Stimulated activated CD8-positive, alpha-beta memory T cell treated with anti-CD3 and anti-CD28 coated beads, Interleukin-12 subunit alpha, Interleukin-12 subunit beta, amount 100 ng/mL, for 24 hours (primary cell): Measurements from ENCODE around the gene PRKAG2.

Source experiments
- DNase-seq: peaks from one replicate; pipeline ENCODE4 v3.0.0-alpha.2; 2020; ENCODE audit errors: extremely low read depth

Gene PRKAG2

DNA sequence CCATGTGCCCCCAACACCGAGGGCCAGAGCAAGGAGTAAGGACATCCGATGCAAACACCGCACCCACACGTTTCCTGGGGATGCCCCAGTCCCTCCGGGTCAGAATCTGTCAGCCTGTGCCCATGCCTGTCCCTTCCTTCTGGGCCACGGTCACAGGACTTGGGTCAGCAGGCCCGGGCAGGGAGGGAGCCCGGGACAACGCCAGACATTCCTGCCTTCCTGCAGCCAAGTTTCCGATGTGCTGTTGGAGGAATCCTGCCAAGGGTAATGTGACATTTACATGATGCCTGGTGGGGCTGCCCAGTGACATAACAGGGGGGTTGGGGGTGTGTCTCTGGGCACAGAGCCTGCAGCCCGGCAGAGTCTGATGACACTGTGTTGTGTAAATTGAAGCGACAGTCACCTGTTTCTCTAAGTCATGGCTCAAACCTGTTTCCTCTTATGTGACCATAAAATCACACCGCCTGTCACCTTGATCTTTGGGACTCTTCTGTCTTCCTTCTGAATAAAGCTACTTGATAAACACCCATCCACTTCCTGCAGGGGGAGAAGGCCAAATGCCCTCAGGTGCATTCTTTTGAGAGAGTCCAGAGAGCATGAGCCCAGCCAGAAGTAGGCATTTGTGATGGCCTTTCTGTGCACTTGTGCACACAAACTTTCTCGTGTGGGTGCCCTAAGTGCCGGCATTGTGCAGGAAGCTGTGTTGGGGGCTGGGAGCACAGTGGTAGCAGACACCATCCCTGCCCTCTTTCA, 181.9 kb downstream of the PRKAG2 start:
- no peak for DNase-seq

DNA sequence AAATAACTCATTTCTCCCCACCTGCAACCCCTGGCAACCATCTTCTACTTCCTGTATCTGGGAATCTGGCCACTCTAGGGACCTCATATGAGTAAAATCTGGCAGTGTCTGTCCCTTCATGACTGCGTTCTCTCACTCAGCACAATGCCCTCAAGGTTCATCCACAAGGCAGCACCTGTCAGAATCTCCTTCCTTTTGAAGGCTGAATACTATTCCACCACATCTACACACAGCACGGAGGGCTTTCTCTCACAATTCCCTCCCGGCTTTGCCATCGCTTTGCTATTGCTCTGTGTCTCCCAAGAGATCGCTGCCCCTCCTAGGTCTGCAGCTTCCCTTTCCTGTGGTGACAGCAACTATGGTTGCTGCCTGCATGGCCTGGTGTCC, 182.5 kb downstream of the PRKAG2 start:
- DNase-seq, result no peak

DNA sequence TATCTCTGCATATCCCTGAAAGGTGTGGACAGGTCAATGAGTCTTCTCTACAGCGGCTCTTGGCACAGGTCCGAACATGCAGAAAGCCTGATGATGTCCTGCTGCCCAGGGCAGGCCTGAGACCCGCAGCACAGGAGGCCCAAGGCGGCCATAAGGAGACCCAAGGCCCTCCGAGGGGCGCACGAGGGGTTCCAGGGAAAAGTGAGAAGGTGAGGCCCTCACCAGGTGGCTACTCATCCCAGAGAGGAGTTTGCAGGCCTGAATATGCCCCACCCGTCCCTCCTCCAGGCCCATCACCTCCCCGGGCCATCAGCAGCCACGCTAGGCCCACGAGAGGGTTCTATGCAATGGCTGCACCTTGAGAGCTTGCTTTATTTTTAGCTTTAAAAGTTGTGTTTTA, 183.8 kb downstream of the PRKAG2 start:
- DNase-seq, result no peak

DNA sequence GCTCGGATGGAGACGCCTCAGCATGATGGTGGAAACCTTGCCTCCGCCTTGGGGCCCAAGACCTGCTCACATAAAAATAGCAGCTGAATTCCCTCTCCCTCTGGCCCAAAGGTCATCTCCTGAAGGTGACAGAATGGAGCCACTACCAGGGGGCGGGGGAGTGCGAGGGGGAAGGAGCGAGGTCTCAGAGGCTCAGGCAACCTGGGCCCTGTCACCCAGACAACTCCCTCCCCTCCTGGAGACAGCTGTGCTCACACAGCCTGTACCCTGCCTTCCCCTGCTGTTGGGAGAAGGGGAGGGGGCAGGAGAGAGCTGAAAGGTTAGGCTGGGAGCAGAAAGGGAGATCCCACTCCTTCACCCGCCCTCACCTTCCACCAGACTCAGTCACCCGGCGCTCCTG, 184.2 kb downstream of the PRKAG2 start:
- DNase-seq, result no peak

DNA sequence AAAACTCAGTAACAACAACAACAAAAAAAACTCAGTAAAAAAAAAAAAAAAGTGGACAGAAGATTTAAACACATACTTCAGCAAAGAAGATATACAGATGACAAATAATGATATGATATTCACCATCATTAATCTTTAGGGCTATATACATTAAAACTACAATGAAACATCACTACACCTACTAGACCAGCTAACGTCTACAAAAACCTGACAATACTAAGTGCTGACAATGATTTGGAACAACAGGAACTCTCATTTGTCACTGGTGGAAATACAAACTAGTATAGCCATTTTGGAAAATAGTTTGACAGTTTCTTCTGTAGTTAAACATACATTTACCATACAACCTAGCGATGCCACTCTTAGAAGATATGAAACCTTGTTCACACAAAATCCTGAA, 185.5 kb downstream of the PRKAG2 start:
- no peak for DNase-seq

DNA sequence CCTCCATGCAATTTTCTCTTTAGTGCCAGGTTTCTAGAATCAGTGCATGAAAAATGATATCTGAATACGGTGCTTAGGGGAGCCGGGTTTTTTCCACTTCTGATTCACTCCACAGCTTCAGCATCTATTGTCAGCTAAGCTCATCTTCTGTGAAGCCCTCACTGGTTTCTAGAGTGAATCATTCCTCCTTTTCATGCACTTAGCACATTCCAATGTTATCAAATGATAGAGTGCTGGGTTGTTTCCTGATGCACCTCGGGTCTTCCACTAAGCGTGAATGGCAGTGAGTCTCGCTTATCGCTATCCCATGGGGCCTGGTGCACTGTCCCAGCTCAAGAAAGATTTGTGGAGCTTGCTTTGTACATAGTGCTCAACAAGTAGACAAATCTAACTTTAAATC, 186.3 kb downstream of the PRKAG2 start:
- DNase-seq, result no peak

DNA sequence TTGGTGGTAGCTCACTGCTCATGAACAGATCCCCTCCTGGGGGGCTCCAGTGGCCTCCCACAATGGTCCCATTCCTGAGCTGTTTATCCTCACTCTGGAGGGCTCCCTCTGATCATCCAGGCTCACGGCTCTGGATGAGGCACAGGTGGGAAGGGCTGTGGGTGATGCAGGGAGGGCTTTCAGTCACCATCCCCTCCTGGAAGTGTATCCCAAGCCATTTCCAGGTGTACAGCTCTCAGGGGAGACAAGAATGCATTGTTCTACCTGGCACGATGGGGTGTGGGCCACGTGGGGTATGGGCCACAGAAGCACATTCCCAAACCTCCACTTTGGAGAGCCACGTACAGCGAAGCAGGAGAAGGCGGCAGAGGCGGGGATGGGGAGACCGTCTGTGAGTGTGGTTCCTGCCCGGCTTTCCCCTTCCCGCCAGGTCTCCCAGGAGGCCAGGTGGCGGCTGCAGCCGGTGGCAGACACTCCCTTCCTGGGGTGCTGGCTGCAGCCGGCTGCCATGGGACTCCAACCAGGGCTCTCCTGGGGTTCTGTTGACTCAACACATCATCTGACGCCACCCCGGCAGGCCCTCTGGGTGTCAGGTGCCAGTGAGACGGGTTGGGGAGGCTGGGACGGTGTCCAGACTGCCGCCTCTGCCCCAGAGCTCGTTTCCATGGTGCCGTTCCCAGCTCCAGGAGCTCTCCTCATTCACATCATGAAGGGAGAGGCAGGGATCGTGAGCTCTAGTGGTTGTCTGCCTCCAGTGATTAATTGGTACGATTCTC, 187.5 kb downstream of the PRKAG2 start:
- no peak for DNase-seq

DNA sequence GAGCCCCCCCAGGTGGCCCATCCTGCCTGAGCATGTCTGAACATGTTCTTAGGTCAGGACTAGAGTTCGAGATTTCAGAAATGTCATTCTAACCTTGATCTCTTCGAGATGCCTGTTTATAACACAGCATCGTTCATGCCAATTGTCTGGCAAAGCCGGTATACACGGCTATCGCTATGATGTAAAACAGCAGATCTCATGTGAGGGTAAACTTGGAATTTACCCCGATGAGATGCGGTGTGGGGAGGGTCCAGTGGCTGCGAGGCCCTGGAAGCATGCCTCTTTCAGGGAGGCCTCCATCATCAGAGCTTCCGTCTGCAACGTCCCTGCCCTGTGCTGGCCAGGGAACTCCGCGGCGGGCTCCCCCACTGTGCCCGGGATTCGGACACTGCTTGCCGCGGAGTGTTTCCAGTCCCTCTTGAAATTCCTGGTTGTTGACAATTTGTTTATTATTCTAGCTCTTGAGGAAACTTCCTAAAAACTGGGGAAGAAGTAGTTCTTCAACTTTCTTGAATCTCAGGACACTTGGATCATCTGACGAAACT, 188.6 kb downstream of the PRKAG2 start:
- no peak for DNase-seq

DNA sequence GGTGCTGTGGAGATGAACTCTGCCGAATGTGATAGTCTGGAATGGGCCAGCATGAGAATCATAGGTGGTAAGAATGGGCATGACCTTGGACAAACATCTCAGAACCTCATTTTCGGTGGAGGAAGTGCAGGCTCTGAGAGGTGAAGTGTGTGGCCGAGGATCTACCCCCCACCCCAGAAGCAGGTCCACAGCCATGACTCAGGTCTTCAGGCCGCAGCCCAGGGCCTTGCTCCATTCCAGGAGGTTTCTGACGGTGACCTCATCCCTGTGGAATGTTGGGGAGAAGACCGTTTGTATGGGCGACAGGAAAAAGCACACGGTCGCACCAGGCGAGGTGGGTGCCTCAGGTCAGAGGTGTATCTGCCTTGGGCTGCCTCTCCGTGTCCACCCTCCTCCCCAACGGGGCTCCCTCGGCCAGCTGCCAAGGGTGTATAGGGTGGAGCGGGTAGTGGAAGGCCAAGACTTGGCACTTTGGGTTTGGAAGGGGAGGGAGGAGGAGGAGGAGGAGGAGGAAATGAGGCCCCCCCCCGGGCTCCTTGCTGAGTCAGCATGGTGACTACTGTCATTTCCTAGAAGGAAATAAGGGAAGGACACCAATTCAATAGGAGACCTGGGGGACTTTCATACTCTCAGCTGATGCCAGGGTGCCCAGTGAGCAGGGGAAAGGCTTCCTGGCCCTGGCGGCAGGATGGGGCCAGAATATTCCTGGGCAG, 189.2 kb downstream of the PRKAG2 start:
- no peak for DNase-seq

DNA sequence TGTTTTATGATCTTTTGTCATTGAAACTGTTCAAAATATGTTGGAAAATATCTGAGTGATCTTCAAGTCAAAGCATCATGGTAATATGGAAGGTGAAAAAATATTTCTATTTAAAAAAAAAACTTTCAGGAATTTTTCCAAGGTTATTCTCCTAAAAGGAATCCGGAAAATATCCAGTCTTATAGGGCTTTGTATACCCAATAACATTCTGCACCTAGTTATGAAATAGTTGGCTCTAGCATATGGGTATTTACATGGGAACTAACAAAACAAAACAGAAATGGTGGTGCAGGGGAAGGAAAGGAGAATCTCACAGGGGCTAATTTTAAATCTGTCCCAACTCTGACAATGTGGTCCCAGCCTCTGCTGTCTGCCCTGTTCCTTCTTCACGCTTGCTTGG, 190.1 kb downstream of the PRKAG2 start:
- no peak for DNase-seq

DNA sequence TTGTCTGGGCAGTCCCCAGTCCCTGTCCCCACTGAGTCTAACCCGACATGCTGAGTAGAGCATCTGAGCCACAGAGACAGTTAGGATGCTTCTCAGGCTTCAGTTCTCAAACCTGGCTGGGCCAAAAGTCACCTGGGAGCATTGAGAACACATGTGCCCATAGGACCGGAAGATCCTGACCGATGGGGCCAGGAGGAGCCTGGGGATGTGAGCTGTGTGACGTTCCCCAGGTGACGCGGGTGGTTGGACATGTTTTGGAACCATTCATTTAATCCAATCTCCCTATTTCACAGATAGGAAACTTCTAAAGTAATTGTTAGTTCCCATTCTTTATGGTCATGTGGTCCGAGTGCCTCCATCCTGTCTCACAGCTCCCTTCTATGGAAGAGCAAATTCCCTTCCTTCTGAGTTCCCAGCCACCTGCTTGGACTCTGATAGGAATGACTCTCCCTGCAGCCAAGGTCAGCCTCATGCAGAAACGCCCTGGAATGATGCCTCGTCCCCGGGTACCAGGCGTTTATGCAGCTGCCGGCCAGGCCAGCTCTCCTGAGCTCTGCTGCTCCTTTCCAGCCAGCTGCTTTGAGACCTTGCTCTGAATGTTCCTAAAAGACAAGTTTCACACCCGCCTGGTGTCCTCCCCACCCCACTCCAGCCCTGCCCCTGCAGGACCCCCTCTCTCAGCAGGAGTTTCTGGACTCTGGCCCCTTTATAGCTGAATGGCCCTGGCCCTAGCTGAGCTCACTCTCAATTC, 190.7 kb downstream of the PRKAG2 start:
- DNase-seq, result no peak

DNA sequence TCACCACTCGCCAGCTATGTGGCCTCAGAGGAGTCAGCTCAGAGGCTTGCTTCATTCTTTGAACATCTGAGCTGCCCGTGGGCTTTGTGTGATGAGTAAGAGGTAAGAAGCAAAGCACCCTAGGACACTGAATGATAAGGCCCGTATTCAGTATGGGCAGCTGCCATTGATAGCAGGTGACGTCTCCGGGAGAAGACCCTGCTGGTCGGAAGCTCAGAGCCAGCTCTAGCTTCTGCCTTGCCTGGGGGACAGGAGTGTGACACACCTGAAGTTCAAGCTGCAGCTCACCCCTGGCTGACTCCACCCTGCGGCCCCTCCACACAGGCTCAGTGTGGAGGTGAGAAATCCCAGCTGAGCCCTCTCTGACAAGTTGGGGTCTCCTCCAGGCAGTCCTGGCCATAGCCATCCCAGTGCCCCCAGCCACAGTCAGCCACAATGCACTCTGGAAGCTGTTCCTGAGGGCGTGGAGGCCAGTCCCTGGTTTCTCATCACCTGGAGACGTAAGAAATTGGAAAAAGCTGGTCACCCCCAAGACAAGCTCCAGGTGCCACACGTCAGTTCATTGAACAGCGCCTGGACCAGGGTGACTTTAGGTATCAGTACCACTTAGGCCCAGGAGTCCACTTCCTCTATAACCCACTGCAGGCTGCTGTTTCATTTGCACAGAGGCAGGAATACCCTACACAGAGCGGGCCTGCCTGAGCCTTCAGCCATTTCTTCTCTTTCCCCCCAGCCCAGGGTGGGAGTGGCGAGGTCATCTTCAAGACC, 192.3 kb downstream of the PRKAG2 start:
- no peak for DNase-seq

DNA sequence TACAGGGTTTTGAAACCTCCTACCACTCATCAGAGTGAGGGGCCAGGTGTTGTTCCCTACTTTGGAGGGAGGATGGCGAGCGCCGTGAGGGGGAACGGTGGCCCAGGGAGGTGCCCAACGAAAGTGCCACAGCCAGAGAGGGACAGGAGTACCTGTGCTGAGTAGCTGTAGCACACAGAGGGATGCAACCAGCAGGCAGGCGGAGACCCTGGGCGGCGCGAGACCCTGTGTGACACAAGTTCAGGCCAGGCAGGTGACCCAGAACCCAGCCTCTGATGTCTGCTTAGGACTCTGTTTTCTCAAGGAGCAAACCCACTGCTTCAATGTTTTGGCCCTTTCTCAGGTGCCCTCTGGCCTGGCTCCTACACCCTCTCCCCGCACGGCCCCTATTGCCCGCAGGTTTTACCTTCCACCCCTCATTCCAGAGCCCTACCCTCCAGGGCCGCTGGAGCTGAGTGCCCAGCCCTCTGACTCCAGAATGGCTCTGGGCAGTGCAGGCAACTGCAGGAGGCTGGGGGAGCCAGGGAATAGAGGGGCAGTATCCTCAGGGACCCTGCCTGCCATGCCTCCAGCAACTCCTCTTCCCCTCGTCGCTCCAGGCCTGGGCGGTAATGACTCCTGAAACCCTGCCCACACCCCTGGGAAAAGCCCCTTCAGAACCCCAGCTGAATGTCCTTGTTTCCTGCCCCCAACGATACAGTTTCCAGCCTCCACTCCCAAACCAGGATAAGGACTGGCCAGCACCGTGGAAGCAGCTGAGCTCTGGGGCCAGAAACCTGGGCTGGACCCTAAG, 193.1 kb downstream of the PRKAG2 start:
- no peak for DNase-seq

DNA sequence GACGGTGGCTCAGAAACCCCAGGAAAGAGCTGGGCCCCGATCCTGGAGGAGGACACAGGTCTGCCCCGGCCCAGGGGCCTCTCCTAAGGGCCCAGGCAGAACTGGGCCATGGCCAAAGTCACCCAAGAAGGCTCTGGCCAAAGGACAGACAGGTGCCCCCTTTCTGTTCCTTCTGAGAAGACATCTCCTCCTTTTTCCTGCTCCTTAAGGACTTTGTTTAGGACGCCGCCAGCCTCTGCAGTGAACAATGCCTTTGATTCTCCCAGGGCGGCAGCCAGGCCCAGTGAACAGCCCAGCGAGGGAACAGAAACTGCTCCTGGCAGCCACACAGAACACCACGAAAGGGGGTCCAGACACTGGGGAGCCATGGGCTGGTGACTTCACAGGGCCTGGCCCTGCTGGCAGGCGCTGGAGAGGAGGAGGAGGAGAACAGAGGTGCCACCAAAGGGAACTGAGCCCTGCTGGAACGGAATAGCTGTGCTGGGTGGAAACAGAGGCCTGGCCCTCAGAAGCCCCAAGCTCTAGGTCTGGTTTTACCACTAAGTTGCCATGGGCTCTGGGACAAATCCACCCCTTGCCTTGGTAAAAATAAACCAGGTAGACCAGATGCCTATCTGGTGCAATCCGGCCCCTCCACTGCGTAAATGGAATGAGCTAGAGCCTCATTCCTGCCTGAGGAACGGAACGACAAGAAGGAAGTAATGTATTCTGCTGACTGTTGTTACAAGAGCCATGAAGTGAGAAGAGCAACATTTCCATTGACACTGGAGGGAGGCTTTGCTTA, 193.9 kb downstream of the PRKAG2 start:
- DNase-seq, result no peak

DNA sequence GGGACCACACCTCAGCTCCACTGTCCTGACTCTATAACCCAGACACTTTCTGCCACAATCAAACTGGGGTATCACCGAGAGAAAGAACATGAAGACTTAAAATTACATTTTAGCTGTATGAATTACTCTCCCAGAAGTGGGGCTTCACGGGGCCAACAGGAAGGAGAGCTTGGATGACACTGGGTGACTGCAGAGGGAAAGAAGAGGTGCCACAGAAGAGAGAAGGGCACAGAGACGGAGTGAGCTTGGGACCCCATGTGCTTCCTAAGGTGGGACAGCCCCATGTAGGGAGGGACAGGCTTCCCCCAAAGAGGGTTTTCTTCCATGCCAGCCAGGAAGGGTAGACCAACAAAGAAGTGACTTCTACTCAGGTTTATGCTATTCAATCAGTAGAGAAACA, 195.2 kb downstream of the PRKAG2 start:
- no peak for DNase-seq

DNA sequence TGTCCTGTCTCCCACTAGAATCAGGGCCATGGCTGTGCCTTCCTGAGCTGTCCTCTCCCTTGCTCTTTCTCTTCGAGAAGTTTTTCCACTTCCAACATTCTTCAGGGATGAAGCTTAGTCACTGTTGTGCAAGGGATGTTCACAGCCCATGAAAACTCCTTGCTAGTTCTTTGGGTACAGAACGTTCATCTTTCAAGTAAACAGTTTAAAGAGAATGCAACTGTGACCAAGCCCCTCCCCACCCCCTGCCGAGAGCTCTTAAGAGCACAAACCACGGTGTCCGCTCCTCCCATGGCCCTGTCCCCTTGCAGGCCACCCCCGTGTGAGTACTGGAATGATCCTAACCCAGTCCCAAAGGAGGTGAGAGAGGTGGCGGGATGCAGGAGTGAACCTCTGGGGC, 196.1 kb downstream of the PRKAG2 start:
- DNase-seq, result no peak

DNA sequence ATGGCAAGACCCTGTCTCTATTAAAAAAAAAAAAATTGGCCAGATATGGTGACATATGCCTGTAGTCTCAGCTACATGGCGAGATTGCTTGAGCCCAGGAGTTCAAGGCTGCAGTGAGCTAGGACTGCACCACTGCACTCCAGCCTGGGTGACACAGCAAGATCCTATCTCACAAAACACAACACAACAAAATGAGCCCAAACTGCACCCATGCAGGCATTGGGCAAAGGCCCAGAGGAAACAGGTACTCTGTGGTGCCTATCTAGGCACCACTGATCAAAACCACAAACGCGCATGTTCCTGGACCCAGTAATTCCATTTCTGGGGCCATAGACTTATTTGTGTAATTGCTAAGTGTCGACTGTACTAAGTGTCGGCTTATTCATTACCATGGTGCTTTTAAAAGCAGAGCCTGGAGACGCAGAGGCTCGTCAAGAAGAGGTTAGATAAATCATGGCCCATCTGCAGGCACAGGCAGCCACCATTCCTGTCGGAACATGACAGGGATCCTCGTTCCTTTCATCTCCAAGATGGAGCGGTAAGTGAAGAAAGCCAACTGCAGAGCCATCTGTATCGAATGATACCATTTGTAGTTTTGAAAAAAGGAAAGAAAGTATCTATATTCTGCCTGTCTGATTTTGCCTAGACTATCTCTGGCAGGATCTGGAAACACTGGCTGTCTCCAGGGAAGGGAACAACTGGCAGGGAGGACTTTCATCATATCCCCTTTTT, 196.9 kb downstream of the PRKAG2 start:
- no peak for DNase-seq

DNA sequence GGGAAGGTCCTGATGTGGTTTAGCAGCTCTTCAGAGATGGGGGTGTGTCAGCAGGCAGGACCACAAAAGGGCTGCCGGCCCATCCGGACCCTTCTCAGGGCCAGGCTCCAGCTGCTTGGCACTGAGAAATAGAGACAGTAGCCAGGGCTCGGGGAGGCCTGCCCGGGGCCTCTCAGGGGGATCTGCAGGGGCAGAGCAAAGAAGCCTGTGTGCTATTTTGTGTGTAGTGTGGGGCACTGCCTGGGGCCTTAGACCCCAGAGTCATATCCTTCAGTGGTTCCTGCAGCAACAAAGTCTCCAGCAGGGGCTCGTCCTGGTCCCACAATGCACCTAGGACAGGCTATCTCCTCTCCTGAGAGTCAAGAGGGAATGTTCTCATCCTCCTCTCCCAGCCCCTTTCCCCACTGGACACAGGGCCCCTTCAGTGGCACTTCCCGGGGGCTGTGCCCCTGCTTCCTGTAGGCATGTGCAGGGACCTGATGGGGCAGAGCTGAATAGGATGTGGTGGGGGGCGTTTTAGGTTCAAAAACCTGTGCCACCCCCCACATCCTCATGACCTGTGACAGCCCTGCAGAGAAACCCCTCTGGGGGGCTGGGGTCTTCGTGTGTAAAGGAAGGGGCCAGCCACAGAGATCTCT, 197.7 kb downstream of the PRKAG2 start:
- no peak for DNase-seq
